ENCODE results near the gene BOLL.
"Not testable (repeated sequence)": the region's sequence is repeated elsewhere in the genome, so short reads cannot be mapped to it uniquely, and the experiment has no call there.

The BOLL gene

GRCh38 chr2:197700960-197701359 is 84.2 kb downstream of the BOLL start:
- H3K4me3 ChIP-seq (ENCODE audit: low read length) = no peak overlapping the region
- no peaks in the 10 kb centered on the region for H3K4me1 ChIP-seq (ENCODE audit: control insufficient read depth, insufficient read depth, low read length)
- no peak overlapping the region for H3K9ac ChIP-seq (ENCODE audit: low read depth, low read length)
- H3K27me3 ChIP-seq (ENCODE audit: control insufficient read depth, insufficient read depth, low read length) = no peaks in the 10 kb centered on the region
- no peaks in the 10 kb centered on the region for H3K36me3 ChIP-seq (ENCODE audit: insufficient read depth, low read length)
- H3K9me3 ChIP-seq (replicated peaks; ENCODE audit: low read length) = no peaks in the 10 kb centered on the region
- H3K4me2 ChIP-seq (ENCODE audit: low read length) = no peak overlapping the region

GRCh38 chr2:197699724-197700123 is 85.4 kb downstream of the BOLL start:
- not testable (repeated sequence) for H3K27me3 ChIP-seq (ENCODE audit: control insufficient read depth, insufficient read depth, low read length); H3K4me1 ChIP-seq (ENCODE audit: control insufficient read depth, insufficient read depth, low read length); H3K9ac ChIP-seq (ENCODE audit: low read depth, low read length); H3K36me3 ChIP-seq (ENCODE audit: insufficient read depth, low read length); H3K4me2 ChIP-seq (ENCODE audit: low read length); H3K9me3 ChIP-seq (replicated peaks; ENCODE audit: low read length); H3K4me3 ChIP-seq (ENCODE audit: low read length)

GRCh38 chr2:197696571-197696970 is 88.5 kb downstream of the BOLL start:
- H3K36me3 ChIP-seq (ENCODE audit: insufficient read depth, low read length); H3K4me2 ChIP-seq (ENCODE audit: low read length); H3K9ac ChIP-seq (ENCODE audit: low read depth, low read length); H3K9me3 ChIP-seq (replicated peaks; ENCODE audit: low read length); H3K4me1 ChIP-seq (ENCODE audit: control insufficient read depth, insufficient read depth, low read length); H3K4me3 ChIP-seq (ENCODE audit: low read length); H3K27me3 ChIP-seq (ENCODE audit: control insufficient read depth, insufficient read depth, low read length): not testable (repeated sequence)

- not testable (repeated sequence) for H3K4me3 ChIP-seq (ENCODE audit: low read length); H3K9me3 ChIP-seq (replicated peaks; ENCODE audit: low read length); H3K27me3 ChIP-seq (ENCODE audit: control insufficient read depth, insufficient read depth, low read length); H3K4me1 ChIP-seq (ENCODE audit: control insufficient read depth, insufficient read depth, low read length); H3K36me3 ChIP-seq (ENCODE audit: insufficient read depth, low read length); H3K4me2 ChIP-seq (ENCODE audit: low read length); H3K9ac ChIP-seq (ENCODE audit: low read depth, low read length)
These were observed 89.1 kb downstream of the BOLL start for GRCh38 chr2:197695971-197696370.

GRCh38 chr2:197695206-197695605 is 89.9 kb downstream of the BOLL start:
- not testable (repeated sequence) for H3K9ac ChIP-seq (ENCODE audit: low read depth, low read length); H3K4me3 ChIP-seq (ENCODE audit: low read length); H3K9me3 ChIP-seq (replicated peaks; ENCODE audit: low read length); H3K4me1 ChIP-seq (ENCODE audit: control insufficient read depth, insufficient read depth, low read length); H3K4me2 ChIP-seq (ENCODE audit: low read length); H3K36me3 ChIP-seq (ENCODE audit: insufficient read depth, low read length); H3K27me3 ChIP-seq (ENCODE audit: control insufficient read depth, insufficient read depth, low read length)

GRCh38 chr2:197677483-197677882 is 107.6 kb downstream of the BOLL start:
- no peak overlapping the region for H3K4me3 ChIP-seq (ENCODE audit: low read length)
- no peaks in the 10 kb centered on the region for H3K27me3 ChIP-seq (ENCODE audit: control insufficient read depth, insufficient read depth, low read length)
- peaks cover 15% of the 10 kb centered on the region for H3K4me1 ChIP-seq (ENCODE audit: control insufficient read depth, insufficient read depth, low read length)
- no peaks in the 10 kb centered on the region for H3K36me3 ChIP-seq (ENCODE audit: insufficient read depth, low read length)
- no peak overlapping the region for H3K4me2 ChIP-seq (ENCODE audit: low read length)
- H3K9me3 ChIP-seq (replicated peaks; ENCODE audit: low read length) = no peaks in the 10 kb centered on the region
- no peak overlapping the region for H3K9ac ChIP-seq (ENCODE audit: low read depth, low read length)

GRCh38 chr2:197677056-197677455 is 108.1 kb downstream of the BOLL start:
- H3K4me3 ChIP-seq (ENCODE audit: low read length) = no peak overlapping the region
- no peak overlapping the region for H3K9ac ChIP-seq (ENCODE audit: low read depth, low read length)
- no peaks in the 10 kb centered on the region for H3K36me3 ChIP-seq (ENCODE audit: insufficient read depth, low read length)
- H3K4me2 ChIP-seq (ENCODE audit: low read length) = no peak overlapping the region
- no peaks in the 10 kb centered on the region for H3K27me3 ChIP-seq (ENCODE audit: control insufficient read depth, insufficient read depth, low read length)
- H3K4me1 ChIP-seq (ENCODE audit: control insufficient read depth, insufficient read depth, low read length) = peaks cover 15% of the 10 kb centered on the region
- no peaks in the 10 kb centered on the region for H3K9me3 ChIP-seq (replicated peaks; ENCODE audit: low read length)

Data from skeletal muscle satellite cell (primary cell).